HG03575 (cell line): ENCODE data around the gene TNFRSF18.
"Not testable (repeated sequence)": the region's sequence is repeated elsewhere in the genome, so short reads cannot be mapped to it uniquely, and the experiment has no call there.

Experiments used
- ATAC-seq: cut with Tn5 transposase; IDR thresholded peaks from one replicate; pipeline ENCODE4 v1.9.1; 2021; ENCODE audit not compliant: unreplicated experiment, insufficient number of reproducible peaks, low FRiP score; ENCODE audit errors: extremely low read depth

Gene TNFRSF18

DNA sequence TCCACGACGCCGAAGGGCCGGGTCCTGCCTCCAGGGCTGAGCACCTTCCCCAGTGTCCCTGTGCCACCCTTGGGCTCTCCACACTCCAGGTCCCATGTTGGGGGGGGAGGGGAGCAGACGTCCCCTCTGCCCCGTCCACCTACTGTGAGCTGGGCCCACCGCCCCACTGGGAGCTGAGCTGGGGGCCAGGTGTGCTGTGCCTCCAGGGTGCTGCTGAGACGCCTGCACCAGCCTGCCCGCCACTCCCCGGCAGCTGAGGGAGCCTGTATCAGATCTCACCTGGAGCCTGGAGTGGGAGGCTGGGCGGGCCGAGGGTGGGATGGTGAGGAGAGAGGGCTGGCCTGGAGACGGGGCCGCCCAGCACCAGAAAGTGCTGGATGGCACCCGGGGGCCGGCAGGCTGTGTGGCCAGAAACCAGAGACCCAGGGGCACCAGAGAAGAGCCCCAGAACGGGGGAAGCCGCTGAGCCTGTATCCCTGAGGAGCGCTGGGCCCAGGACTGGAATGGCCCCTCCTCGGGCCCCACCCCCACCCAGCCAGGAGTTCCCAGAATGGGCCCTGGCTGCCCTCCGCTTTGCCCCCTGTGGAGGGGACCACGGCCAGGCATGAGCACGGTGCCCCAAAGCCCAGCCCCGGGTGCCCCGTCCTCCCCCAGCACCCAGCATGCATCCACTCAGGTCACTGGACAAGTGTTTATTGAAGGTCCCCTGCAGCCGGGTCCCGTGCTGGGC, 3.4 kb downstream of the TNFRSF18 start:
- ATAC-seq, result no peak

DNA sequence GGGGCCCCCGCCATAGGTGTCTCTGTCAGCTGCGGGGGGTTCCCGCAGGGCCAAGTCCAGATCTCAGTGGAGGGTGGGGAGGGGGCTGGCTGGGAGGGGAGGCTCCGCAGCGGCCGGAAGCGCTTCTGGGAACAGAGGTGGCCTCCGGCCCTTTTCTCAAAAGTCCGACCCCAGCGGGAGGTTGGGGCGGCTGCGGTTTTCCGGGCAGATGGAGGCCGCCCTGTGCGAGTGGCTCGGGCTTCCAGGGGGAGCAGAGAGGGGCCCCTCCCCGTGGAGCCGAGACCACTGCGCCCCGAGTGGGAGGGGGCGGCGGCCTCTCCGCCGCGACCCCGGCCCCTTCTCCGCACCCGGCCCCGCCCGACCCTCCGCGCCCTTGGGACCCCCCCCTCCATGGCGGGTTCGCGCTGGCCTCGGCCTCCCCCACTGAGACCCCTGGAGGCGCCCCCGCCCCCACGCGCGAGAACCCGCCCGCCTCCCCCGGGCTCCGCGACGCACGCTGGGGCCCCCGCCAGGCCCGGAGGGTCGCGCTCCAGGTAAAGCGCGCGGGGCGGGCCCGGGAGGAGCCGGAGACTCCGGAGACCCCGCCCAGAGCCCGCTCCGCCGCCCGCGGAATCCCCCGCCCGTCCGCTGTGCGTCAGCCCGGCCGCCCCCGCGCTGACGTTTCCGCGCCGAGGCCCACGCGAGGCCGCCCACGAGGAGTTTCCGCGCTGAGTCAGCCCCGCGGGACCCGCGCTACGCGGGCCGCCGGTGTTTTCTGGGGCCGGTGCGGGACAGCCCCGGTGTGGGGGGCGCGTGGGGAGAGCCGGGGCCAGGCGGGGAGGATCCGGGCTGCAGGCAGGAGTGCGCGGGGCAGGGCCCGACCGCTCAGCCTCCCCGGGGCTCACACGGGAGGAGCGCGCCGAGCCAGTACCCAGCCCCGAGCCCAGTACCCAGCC, 5.2 kb downstream of the TNFRSF18 start:
- ATAC-seq, result no peak

DNA sequence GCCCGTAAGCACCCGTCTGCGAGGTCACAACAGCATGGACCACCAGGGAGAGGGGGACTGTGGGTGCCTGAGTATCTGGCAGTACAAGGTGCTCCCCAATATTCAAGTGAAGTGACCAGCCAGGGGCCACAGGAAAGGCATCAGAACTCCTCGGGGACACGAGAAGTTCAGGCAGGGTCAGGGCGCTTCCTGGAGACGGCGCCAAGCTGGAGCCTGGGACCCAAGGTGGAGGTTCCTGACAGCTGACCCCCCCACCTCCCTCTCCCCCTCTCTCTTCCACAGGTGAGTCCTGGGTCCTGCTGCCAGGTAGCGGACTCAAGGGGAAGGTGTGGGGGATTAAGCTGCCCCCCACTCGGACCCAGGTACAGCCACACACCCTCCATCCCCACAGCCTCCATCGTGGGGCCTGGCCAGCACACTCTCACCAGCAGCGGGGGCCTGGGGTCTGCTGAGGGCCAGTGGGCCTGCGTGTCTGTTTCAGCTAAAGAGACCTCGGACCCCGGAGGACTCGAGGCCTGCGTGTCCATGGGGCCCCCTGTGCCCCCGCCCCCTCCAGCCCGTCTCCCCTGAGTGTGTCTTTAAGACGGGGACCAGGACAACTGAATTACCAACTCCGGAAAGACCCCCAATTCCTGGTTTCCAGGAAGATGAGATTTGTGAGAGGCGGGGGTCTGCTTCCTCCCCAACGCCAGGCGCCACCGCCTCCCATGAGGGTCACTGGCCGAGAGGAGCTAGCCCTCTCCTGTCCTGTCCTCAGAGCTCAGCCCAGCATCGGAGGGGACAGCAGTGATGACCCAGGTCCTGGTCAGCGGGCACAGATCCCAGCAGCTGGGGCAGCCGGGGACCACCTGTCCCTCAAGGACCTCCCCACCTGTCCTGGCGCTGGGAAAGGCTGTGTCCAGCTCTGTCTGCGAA, 6.2 kb downstream of the TNFRSF18 start:
- ATAC-seq, result no peak

DNA sequence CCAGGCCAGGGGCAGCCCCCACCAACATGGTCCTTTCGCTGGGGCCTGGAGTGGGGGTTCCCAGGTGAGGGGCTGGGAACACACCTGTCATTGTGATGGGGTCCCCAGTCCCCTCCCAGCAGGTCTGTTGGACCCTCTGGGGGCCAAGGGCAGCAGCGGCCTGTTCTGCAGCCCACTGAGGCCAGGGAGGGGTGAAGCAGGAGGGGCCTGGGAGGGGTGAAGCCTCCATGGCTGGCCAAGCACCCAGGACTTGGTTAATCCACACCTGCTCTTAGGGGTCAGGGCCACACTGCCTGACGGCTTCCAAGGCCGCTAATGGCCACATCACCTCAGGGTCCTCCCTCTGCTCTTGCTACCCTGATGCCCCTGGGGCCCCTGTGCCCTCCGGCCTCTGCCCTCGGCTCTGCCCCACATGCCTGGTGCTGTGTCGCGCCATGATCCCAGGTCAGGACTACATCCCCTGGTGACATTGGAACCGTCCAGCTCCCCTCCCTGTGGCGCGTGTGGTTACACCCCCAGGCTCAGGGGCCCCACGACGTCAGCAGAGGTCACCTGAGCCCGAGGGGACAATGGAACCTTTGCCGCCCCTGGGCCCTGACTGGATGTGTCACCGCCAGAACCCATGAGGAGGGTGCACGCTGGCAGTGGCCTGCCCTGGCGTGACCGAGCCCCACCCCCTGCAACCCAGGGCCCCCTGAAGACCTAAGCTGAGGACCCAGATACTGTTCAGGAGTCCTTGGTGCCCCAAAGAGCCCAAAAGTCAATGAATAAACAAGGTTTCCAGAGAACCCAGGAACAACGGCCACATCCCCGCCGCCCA, 7.0 kb downstream of the TNFRSF18 start:
- ATAC-seq, result no peak

DNA sequence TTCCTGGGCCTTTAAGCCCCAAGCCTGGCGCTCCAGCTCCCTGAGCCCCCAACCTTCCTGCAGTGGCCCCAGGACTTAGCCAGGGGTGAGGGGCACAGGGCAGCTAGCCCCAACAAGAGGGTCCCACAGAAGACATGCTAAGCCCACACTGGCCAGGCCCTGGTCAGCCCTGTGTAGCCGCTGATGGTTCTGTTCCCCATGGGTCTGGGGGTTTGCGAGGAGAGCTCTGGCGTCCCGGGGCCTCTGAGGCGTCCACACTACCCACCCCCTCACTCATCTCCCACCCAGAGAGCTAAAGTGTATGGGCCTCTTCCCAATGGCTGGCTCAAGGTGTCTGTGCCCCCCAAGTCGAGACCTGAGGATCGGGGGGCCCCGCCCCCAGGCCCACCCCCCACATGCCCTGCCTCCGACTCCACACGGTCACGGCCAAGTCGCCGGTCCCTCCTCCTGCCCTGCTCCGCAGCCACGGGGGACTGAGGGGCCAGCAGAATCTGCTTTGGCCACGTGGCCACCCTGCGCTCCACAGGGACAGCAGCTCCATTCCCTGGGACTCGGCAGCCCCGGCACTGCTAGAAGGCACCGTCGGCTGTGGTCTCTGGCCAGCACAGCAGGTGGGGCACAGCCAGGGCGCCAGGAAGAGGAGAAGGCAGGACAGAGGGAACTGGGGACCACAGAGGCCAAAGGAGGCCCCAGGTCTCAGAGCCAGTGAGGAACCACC, 7.8 kb downstream of the TNFRSF18 start:
- no peak for ATAC-seq

DNA sequence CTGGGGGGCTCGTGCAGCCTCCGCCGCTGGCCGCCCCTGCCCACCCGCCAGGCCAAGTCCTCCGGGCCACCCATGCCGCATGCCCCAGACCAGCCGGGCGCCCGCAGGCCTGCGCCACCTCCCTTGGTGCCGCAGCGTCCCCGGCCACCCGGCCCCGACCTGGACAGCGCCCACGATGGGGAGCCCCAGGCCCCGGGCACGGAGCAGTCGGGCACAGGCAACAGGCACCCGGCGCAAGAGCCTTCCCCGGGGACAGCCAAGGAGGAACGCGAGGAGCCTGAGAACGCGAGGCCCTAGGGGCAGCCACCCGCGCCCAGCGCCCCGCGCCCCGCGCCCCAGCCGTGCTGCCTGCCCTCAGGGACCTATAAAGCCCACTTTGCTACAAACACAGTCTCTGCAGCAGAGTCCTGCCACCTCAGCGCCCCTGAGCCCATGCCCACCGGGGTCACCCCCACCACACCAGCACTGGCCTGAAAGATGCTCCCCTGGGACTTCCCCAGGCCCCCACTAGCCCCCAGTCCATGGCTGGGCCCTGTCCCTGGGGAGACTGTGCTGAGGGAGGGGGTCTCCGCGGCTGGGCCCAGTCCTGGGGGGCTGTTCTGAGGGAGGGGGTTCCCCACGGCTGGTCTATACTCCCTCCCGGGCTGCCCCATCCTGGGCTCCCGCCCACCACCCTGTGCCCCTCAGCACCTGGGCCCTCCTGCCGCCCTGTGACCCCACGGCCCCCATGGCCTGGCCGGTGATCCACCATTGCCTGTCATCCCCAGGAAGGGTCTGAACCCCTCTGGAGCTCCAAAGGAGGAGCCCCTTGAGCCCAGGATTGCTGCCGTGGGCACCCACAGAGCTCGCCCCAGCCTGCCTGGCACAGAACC, 8.6 kb downstream of the TNFRSF18 start:
- ATAC-seq, result no peak

DNA sequence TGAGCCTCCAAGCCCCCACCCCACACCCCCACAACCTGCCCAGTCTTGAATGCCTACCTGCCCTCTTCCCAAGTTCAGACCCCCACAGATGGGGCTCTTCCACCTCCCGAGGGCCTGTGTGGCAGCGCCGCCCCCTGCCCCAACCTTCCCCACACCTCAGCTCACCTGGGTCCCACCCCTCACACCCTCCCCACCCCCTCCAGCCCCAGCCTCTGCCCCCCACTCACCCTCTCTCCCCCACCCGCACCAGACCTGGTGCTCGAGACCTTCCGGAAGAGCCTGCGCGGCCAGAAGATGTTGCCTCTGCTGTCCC, 9.2 kb downstream of the TNFRSF18 start:
- no peak for ATAC-seq

DNA sequence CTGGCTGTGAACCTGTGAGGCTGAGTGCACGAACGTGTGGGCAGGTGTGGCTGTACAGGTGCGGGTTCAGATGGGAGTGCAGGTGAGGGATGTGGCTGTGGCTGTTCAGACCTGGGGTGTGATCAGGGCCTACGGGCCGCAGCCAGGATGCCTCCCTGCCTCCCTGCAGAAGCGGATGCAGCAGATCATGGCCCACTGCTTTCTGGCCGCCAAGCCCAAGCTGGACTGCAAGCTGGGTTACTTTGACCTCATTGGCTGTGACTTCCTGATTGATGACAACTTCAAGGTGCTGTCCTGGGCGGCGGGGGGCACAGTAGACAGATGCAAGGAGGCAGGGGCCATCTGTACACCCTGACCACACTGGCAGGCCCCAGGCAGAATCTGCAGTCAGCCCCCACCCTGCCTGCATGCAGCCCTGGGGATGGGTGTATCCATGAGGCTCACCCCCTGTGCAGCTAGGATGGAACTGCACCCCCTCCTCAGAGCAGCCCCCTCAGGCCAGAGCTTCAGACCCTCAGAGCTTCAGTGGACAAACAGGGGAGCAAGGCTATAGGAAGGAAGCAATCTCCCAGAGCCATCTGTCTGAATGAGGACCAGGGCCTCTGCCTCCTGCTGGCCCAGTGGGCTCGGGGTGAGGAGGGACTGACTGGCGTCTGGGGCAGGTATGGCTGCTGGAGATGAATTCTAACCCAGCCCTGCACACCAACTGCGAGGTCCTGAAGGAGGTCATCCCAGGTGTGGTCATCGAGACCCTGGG, 9.8 kb downstream of the TNFRSF18 start:
- no peak for ATAC-seq

DNA sequence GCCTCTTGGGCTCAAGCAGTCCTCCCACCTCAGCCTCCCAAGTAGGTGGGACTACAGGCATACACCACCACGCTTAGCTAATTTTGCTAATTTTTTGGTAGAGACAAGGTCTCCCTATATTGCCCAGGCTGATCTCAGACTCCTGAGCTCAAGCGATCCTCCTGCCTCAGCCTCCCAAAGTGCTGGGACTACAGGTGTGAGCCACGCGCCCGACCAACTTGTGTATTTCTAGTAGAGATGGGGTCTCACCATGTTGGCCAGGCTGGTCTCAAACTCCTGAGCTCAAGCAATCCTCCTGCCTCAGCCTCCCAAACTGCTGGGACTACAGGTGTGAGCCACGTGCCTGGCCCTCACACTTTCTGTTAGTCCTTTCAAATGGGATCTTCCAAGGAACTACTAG, 10.7 kb downstream of the TNFRSF18 start:
- ATAC-seq, result not testable (repeated sequence)

DNA sequence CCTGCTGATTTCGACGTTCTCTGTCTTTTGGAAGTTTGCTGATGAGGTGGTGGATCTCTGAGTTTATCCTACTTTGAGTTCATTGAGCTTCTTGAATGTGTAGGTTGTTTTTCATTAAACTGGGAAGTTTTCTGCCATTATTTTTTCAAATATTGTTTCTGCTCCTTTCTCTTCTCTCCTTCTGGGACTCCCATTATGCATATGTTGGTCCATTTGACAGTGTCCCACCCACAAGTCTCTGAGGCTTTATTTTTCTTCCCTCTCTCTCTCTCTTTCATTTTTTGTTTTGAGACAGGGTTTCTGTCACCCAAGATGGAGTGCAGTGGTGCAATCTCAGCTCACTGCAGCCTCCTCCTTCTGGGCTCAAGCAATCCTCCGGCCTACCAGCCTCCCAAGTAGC, 11.7 kb downstream of the TNFRSF18 start:
- ATAC-seq, result no peak

DNA sequence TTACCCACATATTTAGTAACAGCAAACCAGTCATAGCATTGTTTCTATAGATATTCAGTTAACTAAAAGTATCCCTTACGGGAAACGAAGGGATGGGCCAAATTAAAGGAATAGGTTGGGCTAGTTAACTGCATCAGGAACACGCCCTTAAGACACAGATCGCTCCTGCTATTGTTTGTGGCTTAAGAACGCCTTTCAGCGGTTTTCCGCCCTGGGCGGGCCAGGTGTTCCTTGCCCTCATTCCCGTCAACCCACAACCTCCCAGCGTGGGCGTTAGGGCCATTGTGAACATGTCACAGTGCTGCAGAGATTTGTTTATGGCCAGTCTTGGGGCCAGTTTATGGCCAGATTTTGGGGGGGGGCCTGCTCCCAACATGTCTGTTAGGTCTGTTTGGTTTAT, 14.7 kb downstream of the TNFRSF18 start:
- ATAC-seq, result no peak

DNA sequence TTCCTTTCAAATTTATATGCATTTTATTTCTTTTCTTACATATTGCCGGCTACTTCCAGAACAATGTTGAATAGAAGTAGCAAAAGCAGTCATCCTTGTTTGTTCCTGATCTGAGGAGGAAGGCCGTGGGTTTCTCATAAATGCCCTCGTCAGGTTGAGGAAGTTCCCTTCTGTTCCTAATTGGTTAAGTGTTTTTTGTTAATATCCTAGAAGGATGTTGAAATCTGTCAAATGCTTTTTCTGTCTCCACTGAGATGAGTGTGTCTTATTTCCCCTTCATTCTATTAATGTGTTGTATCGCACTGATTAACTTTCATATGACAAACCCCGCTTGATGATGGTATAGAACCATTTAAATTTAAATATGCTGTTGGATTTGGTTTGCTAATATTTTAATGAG, 17.3 kb downstream of the TNFRSF18 start:
- ATAC-seq, result no peak

DNA sequence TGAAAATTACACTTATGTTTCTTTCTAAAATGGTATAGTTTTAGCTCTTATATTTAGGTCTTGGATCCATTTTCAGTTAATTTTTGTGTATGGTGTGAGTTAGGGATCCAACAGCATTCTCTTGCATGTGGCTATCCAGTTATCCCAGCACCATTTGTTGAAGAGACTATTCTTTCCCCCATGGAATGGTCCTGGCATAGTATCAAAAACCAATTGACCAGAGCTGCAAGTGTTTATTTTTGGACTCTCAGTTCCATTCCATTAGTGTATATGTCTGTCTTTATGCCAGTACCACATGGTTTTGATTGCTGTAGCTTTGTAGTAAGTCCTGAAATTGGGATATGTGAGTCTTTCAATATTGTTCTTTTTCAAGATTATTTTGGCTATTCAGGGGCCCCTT, 18.5 kb downstream of the TNFRSF18 start:
- no peak for ATAC-seq

DNA sequence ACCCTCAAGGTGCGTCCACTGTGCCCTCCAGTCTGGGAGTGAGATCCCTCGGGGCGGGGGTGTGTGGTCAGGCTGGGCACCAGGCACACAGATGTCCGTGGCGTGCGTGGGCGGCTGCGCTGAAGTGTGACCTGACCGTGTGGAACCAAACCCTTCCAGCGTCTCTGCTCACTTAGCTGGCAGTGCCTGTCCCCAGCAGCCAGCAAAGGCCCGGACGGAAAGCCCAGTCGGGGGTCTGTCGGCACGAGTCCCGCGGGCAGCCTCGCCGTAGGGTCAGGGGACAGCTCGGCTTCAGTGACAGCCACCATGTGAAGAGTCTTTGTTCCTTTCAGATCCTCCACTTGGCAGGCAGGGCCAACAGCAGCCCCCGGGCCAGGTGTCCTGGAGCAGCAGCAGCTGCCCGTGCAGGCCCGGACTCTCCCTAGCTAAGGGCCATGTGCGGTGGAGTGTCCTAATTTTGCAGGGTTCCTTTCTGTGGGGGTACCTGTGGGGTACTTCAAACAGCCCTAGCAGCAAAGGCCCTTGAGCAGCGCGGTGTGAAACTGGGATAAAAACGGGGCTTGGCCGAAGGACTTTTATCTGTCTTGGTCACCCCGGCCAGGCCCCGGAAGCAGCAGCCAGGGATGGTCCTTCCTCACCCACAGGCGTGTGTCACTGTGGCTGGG, 21.2 kb downstream of the TNFRSF18 start:
- ATAC-seq, result no peak

DNA sequence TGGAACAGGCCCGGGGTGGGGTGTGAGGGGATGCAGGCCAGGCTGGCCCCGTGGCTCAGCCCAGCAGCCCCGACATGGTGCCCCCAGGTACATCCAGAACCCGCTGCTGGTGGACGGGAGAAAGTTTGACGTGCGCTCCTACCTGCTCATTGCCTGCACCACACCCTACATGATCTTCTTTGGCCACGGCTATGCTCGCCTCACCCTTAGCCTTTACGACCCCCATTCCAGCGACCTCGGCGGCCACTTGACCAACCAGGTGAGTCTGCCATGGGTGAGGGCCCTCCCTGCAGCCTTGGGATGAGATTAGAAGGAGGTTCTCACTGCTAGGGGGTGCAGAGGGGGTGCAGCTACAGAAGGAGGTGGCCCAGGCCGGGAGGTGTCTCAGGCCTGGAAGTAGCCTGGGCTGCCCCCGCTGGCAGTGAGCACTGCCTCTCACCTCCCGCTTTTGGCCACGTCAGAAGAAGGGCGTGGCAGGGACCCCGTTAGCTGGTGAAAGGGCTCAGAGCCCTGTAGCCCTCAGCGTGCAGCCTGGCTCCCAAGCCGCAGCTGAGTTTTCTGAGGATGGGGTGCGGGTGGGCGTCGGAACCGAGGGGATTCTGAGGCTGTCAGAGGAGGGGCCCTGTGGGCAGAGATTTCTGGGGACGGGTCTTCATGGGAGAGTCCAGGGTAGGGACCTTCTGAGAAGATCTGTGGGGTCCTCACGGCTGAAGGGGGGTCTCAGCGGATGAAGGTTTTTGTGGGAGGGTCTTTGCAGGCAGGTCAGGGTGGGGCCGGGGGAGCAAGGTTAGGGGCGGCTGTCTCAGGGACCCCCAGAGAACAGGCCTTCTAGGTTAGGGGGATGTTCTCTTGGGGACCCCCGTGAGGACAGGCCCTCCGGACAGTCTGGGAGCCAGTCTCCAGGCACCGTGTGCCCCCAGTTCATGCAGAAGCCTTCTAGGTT, 22.3 kb downstream of the TNFRSF18 start:
- no peak for ATAC-seq
